Measurements from ENCODE around the gene ERO1A.

The ERO1A gene

GRCh38 chr14:52694761-52695480 is 437 bp downstream of the ERO1A start:
- DNase-seq (ENCODE audit: low read depth): peak; percentile 7

DNA sequence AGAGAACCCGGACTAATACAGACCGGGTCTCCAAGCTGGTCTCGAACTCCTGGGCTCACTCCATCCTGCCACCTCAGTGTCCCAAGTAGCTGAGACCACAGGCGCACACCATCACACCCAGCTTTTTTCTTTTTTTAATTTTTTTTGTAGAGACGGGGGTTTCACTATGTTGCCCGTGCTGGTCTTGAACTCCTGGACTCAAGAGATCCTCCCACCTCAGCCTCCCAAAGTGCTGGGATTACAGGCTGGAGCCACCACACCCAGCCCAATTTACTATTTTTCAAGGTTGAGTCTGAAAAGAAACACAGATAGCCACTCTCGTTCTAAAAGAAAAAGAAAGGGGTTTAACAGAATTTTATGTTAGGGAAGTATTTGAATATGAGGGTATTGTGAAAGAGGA is 1.8 kb downstream of the ERO1A start:
- no peak for DNase-seq (ENCODE audit: low read depth)

GRCh38 chr14:52693036-52693435 is 2.3 kb downstream of the ERO1A start:
- DNase-seq (ENCODE audit: low read depth): no peak

DNA sequence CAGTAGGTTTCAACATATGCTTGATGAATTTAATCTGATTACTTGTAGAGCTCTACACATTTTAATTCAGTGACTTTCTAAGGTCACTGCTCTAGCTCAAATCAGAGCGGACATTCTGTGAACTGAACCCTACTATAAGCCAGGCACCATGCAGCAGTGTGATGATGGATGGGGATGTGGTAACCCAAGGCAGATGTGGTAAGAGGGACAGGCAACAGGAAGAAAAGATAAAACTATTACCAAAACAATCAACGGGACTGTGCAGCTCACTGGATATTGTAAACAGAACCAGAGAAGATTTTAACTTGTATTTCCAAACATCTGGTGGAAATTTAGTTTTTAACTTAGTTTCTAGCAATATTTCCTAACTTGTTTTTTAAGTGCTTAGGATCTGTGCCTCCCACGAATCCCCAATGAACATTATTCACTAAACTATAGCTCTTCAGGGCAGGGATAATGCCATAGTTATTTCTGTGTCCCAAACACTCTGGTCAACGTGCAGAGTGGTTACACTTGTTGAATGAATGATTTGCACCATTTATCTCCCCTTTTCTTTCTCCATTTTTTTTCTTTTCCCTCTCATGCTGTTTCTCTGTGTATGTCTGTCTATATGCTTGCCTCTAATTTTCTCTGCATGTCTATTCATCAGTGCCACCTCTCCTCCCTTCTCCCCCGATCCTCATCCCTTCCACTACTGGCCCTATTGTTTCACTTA is 3.0 kb downstream of the ERO1A start:
- peak; percentile 30 for DNase-seq (ENCODE audit: low read depth)

DNA sequence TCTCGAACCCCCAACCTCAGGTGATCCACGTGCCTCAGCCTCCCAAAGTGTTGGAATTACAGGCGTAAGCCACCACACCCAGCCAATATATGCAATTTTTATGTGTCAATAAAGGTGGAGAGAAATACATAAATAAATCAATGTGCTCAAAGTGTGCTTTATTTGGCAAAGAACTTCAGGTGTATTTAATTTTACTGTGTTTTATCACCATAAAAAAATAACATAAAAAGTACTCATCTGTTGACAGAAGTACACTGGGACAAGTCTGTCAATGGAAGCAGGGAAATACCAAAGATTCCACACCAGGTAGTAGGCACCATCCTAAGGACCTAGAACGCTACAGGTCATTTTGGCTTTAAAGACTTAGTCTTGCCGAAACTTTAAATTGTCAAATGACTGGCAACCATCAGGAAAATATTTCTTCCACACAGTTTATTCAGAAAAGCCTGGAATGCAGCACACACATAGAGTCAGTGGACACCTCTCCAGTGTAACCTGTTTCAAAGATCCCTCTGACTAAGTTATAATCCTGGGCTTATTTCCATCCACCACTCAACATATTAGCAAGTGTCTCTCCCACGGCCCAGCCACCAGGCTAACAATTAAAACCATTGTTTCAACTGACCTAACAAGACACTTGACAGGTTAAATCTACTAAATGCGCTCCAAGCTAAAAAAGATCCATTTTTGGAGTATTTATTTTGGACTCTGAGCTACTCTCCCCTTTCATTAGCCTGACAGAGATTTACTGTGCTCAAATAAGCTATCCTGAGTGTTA is 4.2 kb downstream of the ERO1A start:
- DNase-seq (ENCODE audit: low read depth): no peak

DNA sequence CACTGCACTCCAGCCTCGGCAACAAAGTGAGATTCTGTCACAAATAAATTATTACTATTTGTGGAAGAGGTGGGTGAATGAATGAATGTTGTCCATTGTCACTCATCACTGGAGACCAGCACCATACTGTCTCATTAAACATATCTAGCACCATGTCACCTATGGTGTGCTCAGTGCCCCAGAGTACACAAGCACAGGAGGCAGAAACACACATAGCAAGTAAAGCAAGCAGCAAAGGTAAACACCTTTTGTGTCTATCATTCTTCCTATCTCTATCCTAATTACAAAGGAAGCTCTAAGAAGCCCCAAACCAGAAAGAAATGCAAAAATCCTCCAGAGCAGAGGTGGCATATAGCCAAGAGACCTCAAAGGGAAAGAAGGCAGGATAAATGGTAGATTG is 9.2 kb downstream of the ERO1A start:
- no peak for DNase-seq (ENCODE audit: low read depth)

- no peak for DNase-seq (ENCODE audit: low read depth)
Observed at GRCh38 chr14:52683985-52684520, 11.3 kb downstream of the ERO1A start.

DNA sequence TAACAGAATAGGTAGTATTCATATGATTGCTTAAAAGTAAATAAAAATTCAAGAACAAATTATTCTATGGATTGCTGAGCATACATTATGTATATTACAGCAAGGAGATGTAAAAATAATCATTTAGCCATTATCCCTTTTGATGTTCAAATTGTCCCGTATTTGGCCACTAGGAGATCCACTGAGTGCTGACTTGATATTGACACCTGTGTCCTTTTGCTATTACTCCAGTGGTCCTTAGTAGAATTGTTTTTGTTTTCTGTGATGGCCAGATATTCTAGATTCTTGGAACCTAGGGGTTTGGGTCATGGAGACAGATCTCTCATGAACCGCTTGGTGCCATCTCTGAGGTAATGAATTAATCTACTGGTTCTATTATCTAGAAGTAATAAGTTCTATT is 16.8 kb downstream of the ERO1A start:
- DNase-seq (ENCODE audit: low read depth): no peak

- DNase-seq (ENCODE audit: low read depth): no peak
Observed at GRCh38 chr14:52663850-52664249, 31.5 kb downstream of the ERO1A start.

- DNase-seq (ENCODE audit: low read depth): no peak
Observed at GRCh38 chr14:52661314-52661713, 34.0 kb downstream of the ERO1A start.

- DNase-seq (ENCODE audit: low read depth): no peak
Observed at GRCh38 chr14:52660832-52661231, 34.5 kb downstream of the ERO1A start.

- no peak for DNase-seq (ENCODE audit: low read depth)
Observed at GRCh38 chr14:52660325-52660724, 35.0 kb downstream of the ERO1A start.

DNA sequence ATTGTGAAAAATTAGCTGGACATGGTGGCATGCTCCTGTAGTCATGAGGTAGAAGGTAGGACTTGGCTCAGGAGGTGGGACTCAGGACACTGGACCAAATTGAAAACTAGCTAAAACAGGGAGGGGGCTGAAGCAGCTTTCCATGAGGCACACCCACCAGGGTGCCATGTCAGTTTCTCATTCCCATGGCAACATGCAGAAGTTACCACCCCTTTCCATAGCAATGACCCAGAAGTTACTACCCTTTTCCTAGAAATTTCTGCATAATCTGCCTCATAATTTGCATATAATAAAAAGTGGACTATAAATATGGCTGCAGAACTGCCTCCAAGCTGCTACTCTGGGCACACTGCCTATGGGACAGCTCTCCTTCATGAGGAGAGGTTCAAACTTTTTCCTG is 38.5 kb downstream of the ERO1A start:
- no peak for DNase-seq (ENCODE audit: low read depth)

DNA sequence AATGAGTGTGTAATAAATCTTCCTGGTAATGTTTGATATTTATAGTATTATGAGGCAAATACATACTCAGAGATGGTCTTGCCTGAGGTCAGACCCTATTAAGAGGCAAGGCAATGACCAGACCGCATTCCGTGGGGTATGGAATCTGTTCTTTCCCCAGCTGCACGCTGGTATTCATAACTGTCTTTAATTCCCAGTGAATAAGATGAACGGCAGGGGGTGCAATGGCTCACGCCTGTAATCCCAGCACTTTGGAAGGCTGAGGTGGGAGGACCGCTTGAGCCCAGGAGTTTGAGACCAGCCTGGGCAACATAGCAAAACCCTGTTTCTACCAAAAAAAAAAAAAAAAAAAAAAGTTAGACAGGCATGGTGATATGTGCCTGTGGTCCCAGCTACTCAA is 44.6 kb downstream of the ERO1A start:
- DNase-seq (ENCODE audit: low read depth): no peak

- DNase-seq (ENCODE audit: low read depth): no peak
Observed at GRCh38 chr14:52649511-52649910, 45.8 kb downstream of the ERO1A start.

- no peak for DNase-seq (ENCODE audit: low read depth)
Observed at GRCh38 chr14:52641745-52642144, 53.6 kb downstream of the ERO1A start.

DNA sequence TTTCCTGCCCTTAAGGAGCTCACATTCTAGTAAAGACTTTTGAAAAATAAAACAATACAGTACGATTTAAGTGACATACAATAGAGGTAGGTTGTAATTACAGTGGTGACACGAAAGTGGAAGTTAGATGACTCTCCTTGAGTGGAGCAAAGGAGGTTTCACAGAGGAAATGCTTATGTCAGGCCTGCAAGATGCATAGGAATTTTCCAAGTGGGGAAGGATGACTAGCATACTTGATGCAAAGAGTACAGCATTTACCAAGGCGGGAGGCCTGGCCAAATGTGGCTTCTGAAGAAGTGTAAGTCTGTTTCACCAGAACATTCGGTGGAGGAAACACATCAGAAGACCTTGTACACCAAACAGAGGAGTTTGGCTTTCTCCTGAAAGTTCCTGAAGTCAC is 55.2 kb downstream of the ERO1A start:
- no peak for DNase-seq (ENCODE audit: low read depth)

DNA sequence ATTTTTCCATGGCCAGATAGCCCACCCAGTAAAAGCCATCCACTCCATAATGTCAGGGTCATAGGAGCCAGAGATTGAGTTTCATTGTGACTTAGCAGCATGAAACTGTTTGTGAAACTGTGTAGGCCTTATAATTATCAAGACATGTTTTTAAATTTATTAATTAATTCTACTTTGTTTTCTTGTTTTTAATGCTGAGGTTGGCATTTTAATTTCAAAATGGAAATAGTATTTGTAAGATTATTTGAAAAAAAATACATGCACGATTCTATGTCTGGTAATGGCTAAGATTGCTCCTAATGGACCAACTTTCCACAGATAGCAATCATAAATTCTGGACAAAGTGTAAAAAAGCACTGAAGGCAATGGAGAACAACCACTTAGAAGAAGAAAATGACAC is 75.7 kb downstream of the ERO1A start:
- no peak for DNase-seq (ENCODE audit: low read depth)

DNA sequence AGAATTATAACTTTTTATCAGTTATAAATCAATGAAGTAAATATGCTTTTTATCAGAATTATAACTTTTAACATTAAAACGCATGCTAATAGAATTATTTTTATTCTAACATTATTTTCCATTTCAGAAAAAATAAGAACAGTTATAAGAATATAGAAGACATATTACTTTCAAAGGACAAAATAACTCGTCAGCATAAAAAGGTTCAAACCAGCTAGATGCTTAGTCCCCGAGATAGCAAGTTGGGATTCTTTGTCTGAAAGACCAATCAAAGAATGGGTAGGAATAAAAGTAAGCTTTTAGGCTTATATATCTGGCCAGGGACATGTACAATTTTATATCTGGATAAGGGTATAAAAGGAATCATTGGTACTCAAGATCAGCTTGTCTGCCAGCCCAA is 76.8 kb downstream of the ERO1A start:
- no peak for DNase-seq (ENCODE audit: low read depth)

GRCh38 chr14:52610187-52610586 is 85.2 kb downstream of the ERO1A start:
- no peak for DNase-seq (ENCODE audit: low read depth)

- no peak for DNase-seq (ENCODE audit: low read depth)
Observed at GRCh38 chr14:52609445-52610044, 85.8 kb downstream of the ERO1A start.

DNA sequence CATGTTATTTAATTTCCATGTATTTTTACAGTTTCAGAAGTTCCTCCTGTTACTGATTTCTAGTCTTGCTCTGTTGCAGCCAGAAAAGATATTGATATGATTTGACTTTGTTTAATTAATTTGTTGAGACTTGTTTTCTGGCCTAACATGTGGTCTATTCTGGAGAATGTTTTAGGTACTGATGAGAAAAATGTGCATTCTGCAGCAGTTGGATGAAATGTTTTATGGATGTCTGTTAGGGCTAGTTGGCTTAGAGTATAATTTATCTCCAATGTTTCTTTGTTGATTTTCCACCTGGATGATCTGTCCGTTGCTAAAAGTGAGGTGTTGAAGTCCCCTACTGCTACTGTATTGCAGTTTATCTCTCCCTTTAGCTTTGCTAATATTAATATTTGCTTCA is 88.3 kb downstream of the ERO1A start:
- DNase-seq (ENCODE audit: low read depth): no peak

All from GM04503 (cell line).